GM19035 (cell line): Measurements from ENCODE around the gene KRT17.

ENCODE experiments used
- ATAC-seq: cut with Tn5 transposase; IDR thresholded peaks from one replicate; pipeline ENCODE4 v1.9.1; 2021; ENCODE audit not compliant: unreplicated experiment

The KRT17 gene

DNA sequence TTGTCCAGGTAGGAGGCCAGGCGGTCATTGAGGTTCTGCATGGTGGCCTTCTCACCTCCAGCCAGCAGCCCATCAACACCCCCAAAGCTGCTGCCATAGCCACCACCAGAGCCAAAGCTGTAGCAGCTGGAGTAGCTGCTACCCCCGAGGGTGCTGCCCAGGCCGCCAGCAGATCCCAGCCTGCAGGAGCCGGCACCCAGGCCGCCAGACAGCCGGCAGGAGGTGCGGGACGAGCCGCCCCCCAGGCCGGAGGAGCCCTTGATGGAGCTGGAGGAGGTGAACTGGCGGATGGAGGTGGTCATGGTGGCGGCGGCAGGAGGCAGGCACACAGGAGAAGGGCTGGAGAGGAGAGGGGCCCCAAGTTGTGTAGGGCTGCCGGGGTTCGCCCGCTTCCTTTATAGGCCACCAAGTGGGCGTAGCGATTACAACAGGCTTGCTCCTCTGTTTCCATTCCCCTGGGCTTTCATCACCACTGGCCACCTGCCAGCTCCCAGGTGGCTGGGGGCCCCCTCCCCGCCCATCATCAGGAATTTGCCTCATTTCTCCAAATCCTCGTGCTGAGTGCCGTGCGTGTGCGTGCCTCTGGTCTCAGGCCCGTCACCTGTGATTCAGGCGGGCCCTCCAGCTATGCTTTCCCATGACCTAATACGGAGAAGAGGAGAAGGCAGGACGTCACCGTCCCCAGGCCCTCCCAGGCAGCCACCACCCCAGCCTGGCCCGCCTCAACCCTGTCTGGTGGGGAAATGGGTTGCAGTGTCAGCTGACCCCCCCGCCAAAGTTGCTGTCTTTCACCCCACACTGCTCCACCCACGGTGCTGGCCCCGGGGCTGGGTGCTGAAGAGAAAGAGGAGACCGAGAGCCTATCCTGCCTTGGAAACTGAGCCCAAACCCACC is at the start of gene KRT17:
TSS of gene KRT17 (minus strand) at position 368 of the 894 bp plus-strand sequence. CDS start at position 302, 66 bp downstream.
- ATAC-seq: no peak

DNA sequence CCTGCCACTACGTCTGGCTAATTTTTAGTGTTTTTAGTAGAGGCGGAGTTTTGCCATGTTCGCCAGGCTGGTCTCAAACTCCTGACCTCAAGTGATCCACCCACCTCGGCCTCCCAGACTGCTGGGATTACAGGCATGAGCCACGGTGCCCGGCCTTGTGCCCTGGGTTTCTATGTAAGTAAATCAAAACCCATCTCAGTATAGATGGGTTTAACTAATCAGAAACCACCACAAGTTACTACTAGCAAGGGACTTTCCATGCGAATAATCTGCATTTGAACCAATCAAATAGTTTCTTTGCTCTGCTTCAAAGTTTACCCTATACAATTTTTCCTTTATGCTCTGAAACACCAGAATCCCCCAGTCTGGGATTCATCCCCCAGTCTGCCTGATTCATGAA is 47.8 kb upstream of the KRT17 start:
- ATAC-seq: no peak

DNA sequence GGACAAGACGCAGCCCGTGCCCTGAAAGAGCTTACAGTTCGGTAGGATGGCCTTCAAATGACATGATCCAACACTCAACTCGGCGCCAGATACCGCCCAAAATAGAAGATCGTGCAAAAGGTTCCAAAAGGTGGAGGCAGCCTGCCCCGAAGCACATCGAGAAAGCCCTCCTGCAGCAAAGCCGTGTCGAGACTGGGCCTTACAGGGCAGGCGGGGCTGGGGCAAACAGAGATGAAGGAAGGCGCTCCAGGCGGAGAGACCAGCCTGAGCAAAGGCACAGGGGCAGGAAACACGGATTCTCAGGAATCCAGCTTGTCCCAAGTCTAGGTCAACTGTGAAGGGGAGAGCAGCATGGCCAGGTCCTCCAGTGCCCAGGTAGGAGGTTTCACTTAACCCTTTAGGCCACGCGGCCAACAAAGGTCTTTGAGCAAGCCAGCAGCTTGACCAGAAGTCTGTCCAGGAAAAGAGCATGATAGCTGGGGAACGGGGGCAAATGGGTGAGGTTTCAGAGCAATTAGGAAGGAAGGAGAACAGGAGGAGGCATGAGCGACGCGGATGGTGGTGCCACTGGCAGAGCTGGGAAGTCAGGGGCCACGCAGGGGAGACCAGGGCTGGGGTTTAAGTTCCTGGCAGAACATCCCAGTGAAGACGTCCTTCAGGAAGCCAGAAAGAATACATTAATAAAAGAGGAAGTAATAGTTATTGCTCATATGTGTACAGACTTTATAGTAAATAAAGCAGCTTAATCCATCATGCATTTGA is 43.1 kb upstream of the KRT17 start:
- ATAC-seq: no peak

- no peak for ATAC-seq
These were observed 42.4 kb upstream of the KRT17 start for GRCh38 chr17:41666708-41667279.

GRCh38 chr17:41666237-41666641 is 41.9 kb upstream of the KRT17 start:
- ATAC-seq: peak; percentile 35

- ATAC-seq: peak; percentile 70
These were observed 41.3 kb upstream of the KRT17 start for GRCh38 chr17:41665566-41666236.

GRCh38 chr17:41664587-41665565 is 40.5 kb upstream of the KRT17 start:
- ATAC-seq: no peak

- no peak for ATAC-seq
These were observed 39.7 kb upstream of the KRT17 start for GRCh38 chr17:41664172-41664457.

- no peak for ATAC-seq
These were observed 39.2 kb upstream of the KRT17 start for GRCh38 chr17:41663451-41664171.

- no peak for ATAC-seq
These were observed 35.9 kb upstream of the KRT17 start for GRCh38 chr17:41660221-41660711.

GRCh38 chr17:41659427-41660212 is 35.2 kb upstream of the KRT17 start:
- ATAC-seq: no peak

GRCh38 chr17:41658846-41659245 is 34.5 kb upstream of the KRT17 start:
- ATAC-seq: no peak

DNA sequence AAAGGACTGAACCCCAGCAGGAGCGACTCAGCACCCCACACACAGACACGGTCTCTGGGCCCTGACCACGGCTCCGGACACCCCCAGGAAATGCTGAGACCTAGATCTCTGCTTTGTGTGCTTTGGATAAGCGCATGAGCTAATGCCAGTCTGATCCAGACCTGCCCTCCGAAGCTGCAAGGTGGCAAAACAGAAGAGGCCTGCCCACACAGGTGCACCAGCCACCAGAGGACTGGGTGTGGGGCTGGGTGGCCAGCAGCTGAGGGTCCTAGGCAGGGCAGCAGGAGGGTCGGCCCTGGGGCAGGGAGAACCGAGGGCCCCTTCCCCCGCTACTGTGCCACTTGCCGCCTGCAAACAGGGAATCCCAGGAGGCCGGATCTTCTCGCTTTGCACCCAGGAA is 33.6 kb upstream of the KRT17 start:
- ATAC-seq: no peak

DNA sequence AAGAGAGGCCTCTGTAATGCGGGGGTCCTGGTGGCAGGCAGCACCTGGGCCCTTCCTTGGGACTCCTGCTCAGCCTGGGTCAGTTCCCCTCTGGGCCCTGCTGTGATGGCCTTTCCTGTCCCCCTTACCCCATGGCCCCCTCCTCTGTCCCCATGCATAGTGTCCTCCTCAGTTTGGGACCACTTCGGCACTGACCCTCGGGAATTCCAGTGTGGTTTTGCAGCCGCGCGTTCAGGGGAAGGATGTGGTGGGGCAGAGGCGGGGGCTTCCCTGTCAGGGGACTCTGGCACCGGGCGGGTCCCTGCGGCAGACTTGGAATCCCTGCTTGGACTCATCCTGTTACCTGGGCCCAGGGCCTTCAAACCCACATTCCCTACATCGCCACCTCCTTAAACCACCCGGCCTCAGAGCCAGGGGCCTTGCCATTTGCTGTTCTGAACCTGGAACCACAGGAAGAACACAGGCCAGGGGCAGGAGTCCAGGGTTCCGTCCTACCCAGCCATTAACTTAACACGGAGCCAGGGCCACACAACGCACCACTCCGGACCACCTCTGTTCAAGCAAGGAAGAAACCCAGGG is 32.9 kb upstream of the KRT17 start:
- ATAC-seq: no peak

- ATAC-seq: no peak
These were observed 32.1 kb upstream of the KRT17 start for GRCh38 chr17:41656249-41657023.

GRCh38 chr17:41655611-41656111 is 31.3 kb upstream of the KRT17 start:
- no peak for ATAC-seq
